ENCODE measurements around the gene TSTD2.
A peak's percentile ranks its signal among the peaks of the same experiment; 100 is the strongest.

Gene TSTD2

GRCh38 chr9:97651646-97652045 lies 18.5 kb upstream of the TSTD2 start:
- in situ Hi-C loops (cut with HindIII; ENCODE audit: low pct_unique_long_range_greater_than_20kb, low sequenced_read_pairs), result no loop called here
- TF ChIP-seq JUND (IDR thresholded peaks at IDR 0.05; ENCODE audit: low read depth), result no peak
- no peak for DNase-seq (ENCODE audit: low read depth in 1 of 2, low spot score in 1 of 2)

- in situ Hi-C loops (cut with HindIII; ENCODE audit: low pct_unique_long_range_greater_than_20kb, low sequenced_read_pairs), result no loop called here
Measured at GRCh38 chr9:97647996-97648395, 14.8 kb upstream of the TSTD2 start.

DNA sequence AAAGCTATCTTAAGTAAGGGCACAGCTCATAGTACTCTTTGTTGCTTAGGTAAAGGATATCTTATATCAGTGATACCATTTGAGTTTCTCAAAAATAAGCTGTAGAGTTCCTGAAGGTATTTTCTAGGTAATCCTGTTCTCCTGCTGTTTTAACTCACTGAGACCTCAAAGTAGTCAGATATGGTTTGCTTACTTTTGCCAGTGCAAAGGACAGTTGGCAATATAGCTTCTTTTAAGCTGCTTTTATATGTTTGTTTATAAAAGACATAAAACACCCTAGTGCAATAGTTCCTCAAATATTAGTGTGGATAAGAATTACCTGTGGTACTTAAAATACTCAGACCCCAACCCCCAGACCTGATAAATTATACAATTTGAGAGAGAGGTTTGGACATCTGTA lies 12.6 kb upstream of the TSTD2 start:
- in situ Hi-C loops (cut with HindIII; ENCODE audit: low pct_unique_long_range_greater_than_20kb, low sequenced_read_pairs), result no loop called here
- DNase-seq (ENCODE audit: low read depth in 1 of 2, low spot score in 1 of 2), result no peak
- no peak for TF ChIP-seq JUND (IDR thresholded peaks at IDR 0.05; ENCODE audit: low read depth)

More at GRCh38 chr9:97647996-97648395, 14.8 kb upstream of the TSTD2 start:
- no peak for TF ChIP-seq JUND (IDR thresholded peaks at IDR 0.05; ENCODE audit: low read depth)
- no peak for DNase-seq (ENCODE audit: low read depth in 1 of 2, low spot score in 1 of 2)

DNA sequence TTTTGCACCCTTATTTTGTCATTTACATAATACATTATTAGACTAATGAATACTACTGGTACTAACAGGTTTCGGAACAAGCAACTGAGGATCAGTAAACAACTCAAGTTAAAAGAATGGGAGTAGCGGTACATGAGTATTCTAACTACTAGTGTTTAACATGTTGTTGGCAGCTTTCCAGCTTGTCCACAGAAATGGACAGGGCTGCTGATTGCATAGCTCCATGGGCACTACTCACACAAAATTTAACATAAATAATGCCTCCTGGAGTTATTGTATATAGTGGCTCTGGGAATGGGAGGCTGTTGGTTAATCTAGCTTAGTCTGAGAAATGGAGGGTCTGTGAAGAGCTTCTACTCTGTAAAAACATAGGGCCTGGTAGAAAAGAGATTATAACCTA lies 7.2 kb upstream of the TSTD2 start:
- no peak for TF ChIP-seq JUND (IDR thresholded peaks at IDR 0.05; ENCODE audit: low read depth)
- in situ Hi-C loops (cut with HindIII; ENCODE audit: low pct_unique_long_range_greater_than_20kb, low sequenced_read_pairs), result no loop called here
- DNase-seq (ENCODE audit: low read depth in 1 of 2, low spot score in 1 of 2), result peak in 1 of 2 experiments; percentile 2

GRCh38 chr9:97638666-97639065 lies 5.5 kb upstream of the TSTD2 start:
- TF ChIP-seq JUND (IDR thresholded peaks at IDR 0.05; ENCODE audit: low read depth), result no peak
- peak in 1 of 2 experiments; percentile 8 for DNase-seq (ENCODE audit: low read depth in 1 of 2, low spot score in 1 of 2)

GRCh38 chr9:97636903-97637302 lies 3.7 kb upstream of the TSTD2 start:
- TF ChIP-seq JUND (IDR thresholded peaks at IDR 0.05; ENCODE audit: low read depth), result no peak
- in situ Hi-C loops (cut with HindIII; ENCODE audit: low pct_unique_long_range_greater_than_20kb, low sequenced_read_pairs), result no loop called here
- no peak for DNase-seq (ENCODE audit: low read depth in 1 of 2, low spot score in 1 of 2)

More at GRCh38 chr9:97638666-97639065, 5.5 kb upstream of the TSTD2 start:
- in situ Hi-C loops (cut with HindIII; ENCODE audit: low pct_unique_long_range_greater_than_20kb, low sequenced_read_pairs), result no loop called here

GRCh38 chr9:97635026-97635425 lies 1.9 kb upstream of the TSTD2 start:
- no peak for TF ChIP-seq JUND (IDR thresholded peaks at IDR 0.05; ENCODE audit: low read depth)
- in situ Hi-C loops (cut with HindIII; ENCODE audit: low pct_unique_long_range_greater_than_20kb, low sequenced_read_pairs), result no loop called here
- no peak for DNase-seq (ENCODE audit: low read depth in 1 of 2, low spot score in 1 of 2)

DNA sequence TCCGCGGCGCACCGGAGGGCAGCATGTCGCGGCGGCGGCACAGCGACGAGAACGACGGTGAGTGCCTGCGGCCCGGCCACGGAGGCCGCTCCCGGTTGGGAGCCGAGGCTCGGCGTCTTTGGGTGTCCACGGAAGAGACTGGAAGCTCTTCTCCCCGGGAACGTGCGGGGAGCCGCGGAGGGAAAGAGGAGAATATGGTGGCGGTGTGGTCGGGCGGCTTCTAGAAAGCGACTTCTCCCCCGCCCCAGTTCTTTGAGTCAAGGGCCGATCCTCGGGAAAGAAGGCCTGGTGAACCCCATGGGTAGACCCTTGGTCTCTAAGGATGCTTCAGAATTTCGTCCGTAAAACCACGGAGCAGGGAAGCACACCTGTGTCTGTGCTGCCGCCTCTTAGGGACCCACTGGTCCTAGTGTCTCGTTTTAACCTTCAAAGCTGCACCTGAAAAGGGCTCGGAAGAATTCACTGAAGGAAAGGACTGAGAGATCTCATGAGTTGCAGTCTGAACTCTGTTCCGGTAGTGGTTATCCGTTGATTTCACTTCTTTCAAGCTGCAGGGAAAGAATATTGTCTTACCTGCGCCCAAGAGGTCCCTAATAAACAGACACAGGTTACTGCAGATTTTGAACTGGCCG lies 807 bp upstream of the TSTD2 start:
- peak in 1 of 2 experiments; percentile 5 for DNase-seq (ENCODE audit: low read depth in 1 of 2, low spot score in 1 of 2)
- TF ChIP-seq JUND (IDR thresholded peaks at IDR 0.05; ENCODE audit: low read depth), result no peak
- in situ Hi-C loops (cut with HindIII; ENCODE audit: low pct_unique_long_range_greater_than_20kb, low sequenced_read_pairs), result no loop called here

DNA sequence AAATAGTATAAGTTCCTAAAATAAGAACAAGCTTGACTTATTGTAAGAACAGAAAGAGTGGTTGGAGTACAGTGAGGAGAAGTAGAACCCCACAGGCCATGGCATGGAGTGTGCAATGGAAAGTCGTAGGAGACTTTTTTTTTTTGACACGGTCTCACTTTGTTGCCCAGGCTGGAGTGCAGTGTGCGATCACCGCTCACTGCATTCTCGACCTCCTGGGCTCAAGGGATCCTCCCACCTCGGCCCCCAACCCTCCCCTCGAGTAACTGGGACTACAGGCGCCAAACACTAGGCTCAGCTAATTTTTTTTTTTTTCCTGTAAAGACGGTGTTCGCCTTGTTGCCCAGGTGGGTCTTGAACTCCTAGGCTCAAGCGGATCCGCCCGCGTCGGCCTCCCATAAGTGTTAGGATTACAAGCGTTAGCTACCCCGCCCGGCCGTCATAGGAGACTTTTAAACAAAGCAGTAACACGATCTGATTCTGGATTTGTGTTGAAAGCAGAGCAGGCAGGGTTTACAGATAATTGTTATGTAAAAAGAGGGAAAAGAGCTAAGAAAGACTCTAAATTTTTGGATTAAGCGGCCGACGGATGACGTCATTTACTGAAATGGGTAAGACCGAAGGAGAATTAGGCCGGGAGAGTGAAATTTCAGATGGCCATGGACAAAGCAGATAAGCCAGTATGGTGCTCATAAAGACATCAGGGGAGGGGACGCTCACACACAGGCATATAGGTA lies 752 bp downstream of the TSTD2 start:
- in situ Hi-C loops (cut with HindIII; ENCODE audit: low pct_unique_long_range_greater_than_20kb, low sequenced_read_pairs), result no loop called here
- DNase-seq (ENCODE audit: low read depth in 1 of 2, low spot score in 1 of 2), result no peak
- TF ChIP-seq JUND (IDR thresholded peaks at IDR 0.05; ENCODE audit: low read depth), result peak; percentile 11; the same call in 1 of the 2 replicates

DNA sequence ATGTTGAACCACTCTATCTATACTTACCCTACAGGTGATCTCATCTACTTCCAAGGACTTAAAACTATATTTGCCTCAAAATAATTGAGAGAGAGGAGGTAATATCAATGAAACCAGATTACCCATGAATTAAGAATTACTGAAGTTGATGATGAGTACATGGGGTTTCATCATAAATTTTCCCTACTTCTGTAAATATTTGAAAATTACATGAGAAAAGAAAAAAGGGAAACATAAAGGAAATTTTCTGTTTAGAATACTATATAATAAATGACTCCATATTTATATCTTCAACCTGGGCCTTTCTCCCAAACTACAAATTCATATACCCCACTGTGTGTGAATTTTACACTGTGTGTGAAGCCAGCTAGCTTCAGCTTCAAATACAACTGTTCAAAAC lies 2.6 kb downstream of the TSTD2 start:
- in situ Hi-C loops (cut with HindIII; ENCODE audit: low pct_unique_long_range_greater_than_20kb, low sequenced_read_pairs), result no loop called here
- no peak for TF ChIP-seq JUND (IDR thresholded peaks at IDR 0.05; ENCODE audit: low read depth)

GRCh38 chr9:97629156-97629555 lies 4.0 kb downstream of the TSTD2 start:
- no peak for TF ChIP-seq JUND (IDR thresholded peaks at IDR 0.05; ENCODE audit: low read depth)
- no peak for DNase-seq (ENCODE audit: low read depth in 1 of 2, low spot score in 1 of 2)
- in situ Hi-C loops (cut with HindIII; ENCODE audit: low pct_unique_long_range_greater_than_20kb, low sequenced_read_pairs), result no loop called here

More for the DNA sequence above, 2.6 kb downstream of the TSTD2 start:
- no peak for DNase-seq (ENCODE audit: low read depth in 1 of 2, low spot score in 1 of 2)

DNA sequence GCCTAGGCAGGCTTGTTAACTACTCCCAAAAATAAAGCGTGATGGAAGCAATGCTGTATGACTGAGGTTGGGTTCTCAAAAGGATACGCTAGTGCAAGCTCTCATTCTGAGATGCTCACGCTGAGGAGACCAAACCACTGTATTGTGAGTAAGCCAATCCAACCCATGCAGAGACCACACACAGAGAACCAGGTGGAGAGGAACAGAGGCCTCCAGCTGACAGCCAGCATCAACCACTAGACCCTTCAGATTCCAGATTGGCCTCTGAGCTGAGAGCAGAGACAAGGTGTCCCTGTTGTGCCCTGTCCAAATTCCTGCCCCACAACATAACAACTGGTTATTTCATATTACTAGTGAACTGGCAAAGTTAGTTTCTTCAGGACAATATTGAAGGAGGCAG lies 4.5 kb downstream of the TSTD2 start:
- TF ChIP-seq JUND (IDR thresholded peaks at IDR 0.05; ENCODE audit: low read depth), result no peak
- in situ Hi-C loops (cut with HindIII; ENCODE audit: low pct_unique_long_range_greater_than_20kb, low sequenced_read_pairs), result no loop called here

GRCh38 chr9:97627624-97628023 lies 5.5 kb downstream of the TSTD2 start:
- no peak for TF ChIP-seq JUND (IDR thresholded peaks at IDR 0.05; ENCODE audit: low read depth)
- no peak for DNase-seq (ENCODE audit: low read depth in 1 of 2, low spot score in 1 of 2)
- in situ Hi-C loops (cut with HindIII; ENCODE audit: low pct_unique_long_range_greater_than_20kb, low sequenced_read_pairs), result no loop called here

More for the DNA sequence above, 4.5 kb downstream of the TSTD2 start:
- DNase-seq (ENCODE audit: low read depth in 1 of 2, low spot score in 1 of 2), result no peak
